HG02870 (cell line): ENCODE results near the gene KLK7.
"Not testable (repeated sequence)": the region's sequence is repeated elsewhere in the genome, so short reads cannot be mapped to it uniquely, and the experiment has no call there.

Source experiments
- ATAC-seq: cut with Tn5 transposase; IDR thresholded peaks from one replicate; pipeline ENCODE4 v1.9.1; 2021; ENCODE audit warnings: mild to moderate bottlenecking, moderate library complexity; ENCODE audit not compliant: unreplicated experiment

The KLK7 gene

GRCh38 chr19:51012661-51013190 lies 29.0 kb upstream of the KLK7 start:
- ATAC-seq, result no peak

GRCh38 chr19:51010066-51010795 lies 26.5 kb upstream of the KLK7 start:
- no peak for ATAC-seq

- ATAC-seq, result no peak
Measured at GRCh38 chr19:51009061-51009891, 25.6 kb upstream of the KLK7 start.

GRCh38 chr19:51007488-51007887 lies 23.8 kb upstream of the KLK7 start:
- no peak for ATAC-seq

GRCh38 chr19:51006406-51006805 lies 22.7 kb upstream of the KLK7 start:
- no peak for ATAC-seq

GRCh38 chr19:51005248-51005647 lies 21.5 kb upstream of the KLK7 start:
- no peak for ATAC-seq

GRCh38 chr19:51003316-51003715 lies 19.6 kb upstream of the KLK7 start:
- ATAC-seq, result no peak

GRCh38 chr19:51002542-51003311 lies 19.0 kb upstream of the KLK7 start:
- ATAC-seq, result no peak

GRCh38 chr19:51002089-51002532 lies 18.4 kb upstream of the KLK7 start:
- no peak for ATAC-seq

- ATAC-seq, result no peak
Measured at GRCh38 chr19:51001515-51001914, 17.8 kb upstream of the KLK7 start, which contains the start of gene KLK8. KLK8 (minus strand) TSS chr19:51001604; CDS start chr19:51001167, 437 bp downstream.

- ATAC-seq, result no peak
Measured at GRCh38 chr19:51000981-51001380, 17.3 kb upstream of the KLK7 start.

GRCh38 chr19:51000426-51000825 lies 16.7 kb upstream of the KLK7 start:
- ATAC-seq, result no peak

- ATAC-seq, result no peak
Measured at GRCh38 chr19:50998686-50999085, 15.0 kb upstream of the KLK7 start.

GRCh38 chr19:50998061-50998460 lies 14.3 kb upstream of the KLK7 start:
- ATAC-seq, result no peak

- ATAC-seq, result no peak
Measured at GRCh38 chr19:50994129-50994528, 10.4 kb upstream of the KLK7 start.

- no peak for ATAC-seq
Measured at GRCh38 chr19:50992666-50993035, 8.9 kb upstream of the KLK7 start.

- not testable (repeated sequence) for ATAC-seq
Measured at GRCh38 chr19:50984416-50984815, 699 bp upstream of the KLK7 start.

- ATAC-seq, result no peak
Measured at GRCh38 chr19:50982186-50982585, 1.5 kb downstream of the KLK7 start.

GRCh38 chr19:50981587-50982146 lies 2.0 kb downstream of the KLK7 start:
- no peak for ATAC-seq

- ATAC-seq, result no peak
Measured at GRCh38 chr19:50980208-50980607, 3.5 kb downstream of the KLK7 start.

- ATAC-seq, result no peak
Measured at GRCh38 chr19:50979758-50980157, 4.0 kb downstream of the KLK7 start.
